Measurements from ENCODE around the gene CHD2. TPM values are rescaled to one million over a fixed set of nuclear protein-coding genes. Genes with fewer than 3 reads are reported as not detected.

The CHD2 gene
- total and polyA plus RNA-seq, 10 of the 15 experiments (the other 5 are each of a cell fraction or from before 2014, with no cell fraction given): 38.1 to 94.7 (median 63.3) TPM

DNA sequence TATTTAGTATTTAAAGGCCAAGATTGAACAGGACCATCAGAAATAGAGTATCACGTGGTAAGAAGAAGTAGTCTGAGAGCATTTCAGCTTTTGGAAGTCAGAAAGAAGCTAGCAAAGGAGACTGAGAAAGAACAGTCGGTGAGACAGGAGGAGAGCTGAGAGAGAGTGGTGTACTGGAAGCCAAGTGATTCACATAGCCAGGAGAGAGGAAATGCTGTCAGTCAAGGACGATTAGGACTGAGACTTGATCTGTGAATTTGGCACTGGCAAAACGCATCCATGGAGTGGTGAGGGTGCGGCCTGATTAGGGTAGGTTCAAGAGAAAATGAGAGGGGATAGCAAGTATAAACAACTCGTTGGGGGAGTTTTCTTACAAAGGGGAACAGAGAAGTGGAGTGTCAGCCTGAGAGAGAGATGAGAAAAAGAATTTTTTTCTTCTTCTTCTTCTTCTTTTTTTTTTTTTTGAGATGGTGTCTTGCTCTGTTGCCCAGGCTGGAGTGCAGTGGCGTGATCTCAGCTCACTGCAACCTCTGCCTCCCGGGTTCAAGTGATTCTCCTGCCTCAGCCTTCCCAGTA lies 44.9 kb downstream of the CHD2 start (continued):
- TF ChIP-seq, protein P1, sequence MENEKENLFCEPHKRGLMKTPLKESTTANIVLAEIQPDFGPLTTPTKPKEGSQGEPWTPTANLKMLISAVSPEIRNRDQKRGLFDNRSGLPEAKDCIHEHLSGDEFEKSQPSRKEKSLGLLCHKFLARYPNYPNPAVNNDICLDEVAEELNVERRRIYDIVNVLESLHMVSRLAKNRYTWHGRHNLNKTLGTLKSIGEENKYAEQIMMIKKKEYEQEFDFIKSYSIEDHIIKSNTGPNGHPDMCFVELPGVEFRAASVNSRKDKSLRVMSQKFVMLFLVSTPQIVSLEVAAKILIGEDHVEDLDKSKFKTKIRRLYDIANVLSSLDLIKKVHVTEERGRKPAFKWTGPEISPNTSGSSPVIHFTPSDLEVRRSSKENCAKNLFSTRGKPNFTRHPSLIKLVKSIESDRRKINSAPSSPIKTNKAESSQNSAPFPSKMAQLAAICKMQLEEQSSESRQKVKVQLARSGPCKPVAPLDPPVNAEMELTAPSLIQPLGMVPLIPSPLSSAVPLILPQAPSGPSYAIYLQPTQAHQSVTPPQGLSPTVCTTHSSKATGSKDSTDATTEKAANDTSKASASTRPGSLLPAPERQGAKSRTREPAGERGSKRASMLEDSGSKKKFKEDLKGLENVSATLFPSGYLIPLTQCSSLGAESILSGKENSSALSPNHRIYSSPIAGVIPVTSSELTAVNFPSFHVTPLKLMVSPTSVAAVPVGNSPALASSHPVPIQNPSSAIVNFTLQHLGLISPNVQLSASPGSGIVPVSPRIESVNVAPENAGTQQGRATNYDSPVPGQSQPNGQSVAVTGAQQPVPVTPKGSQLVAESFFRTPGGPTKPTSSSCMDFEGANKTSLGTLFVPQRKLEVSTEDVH (IDR thresholded peaks at IDR 0.05; ENCODE audit: low read depth, partially characterized antibody): no peak

DNA sequence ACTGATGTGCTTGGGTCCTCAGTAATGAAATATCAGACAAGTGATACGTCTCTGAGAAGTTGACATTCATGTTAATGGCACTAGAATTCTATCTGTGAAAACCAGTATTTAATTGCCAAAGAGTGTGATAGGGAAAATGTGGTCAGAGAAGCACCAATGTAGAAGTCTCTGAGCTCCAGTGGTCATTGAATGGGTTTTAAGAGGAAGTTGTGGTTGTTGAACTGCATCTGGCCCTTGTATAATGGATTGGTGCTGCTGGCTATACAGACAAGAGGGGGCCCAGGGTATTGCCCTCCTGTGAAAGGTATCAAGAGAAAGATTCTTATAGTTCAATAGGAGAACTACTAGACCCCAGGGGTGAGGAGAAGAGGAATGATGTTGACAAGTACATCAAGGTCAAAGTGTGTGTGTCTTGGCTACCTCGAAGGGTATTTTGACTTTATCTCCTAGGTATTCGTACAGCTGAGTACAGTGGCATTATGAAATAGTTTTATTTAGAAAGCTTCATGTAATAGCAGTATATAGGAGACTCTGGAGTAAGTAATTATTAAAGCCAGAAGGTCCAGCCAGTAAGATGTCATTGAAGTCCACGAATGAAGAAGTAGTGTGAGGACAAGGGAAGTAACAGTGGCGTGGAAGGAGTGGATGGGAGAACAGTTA lies 47.1 kb downstream of the CHD2 start:
- Histone ChIP-seq H3K9me3 (replicated peaks; ENCODE audit: control insufficient read depth, insufficient read depth, low read length) (peaks cover 32% of the 10 kb centered on the region), H3K79me2 (ENCODE audit: control insufficient read depth, insufficient read depth, low read length) (no peaks in the 10 kb centered on the region), H3K36me3 (ENCODE audit: control insufficient read depth in 2 of 2, insufficient read depth in 2 of 2, low read length in 1 of 2) (peaks cover 16 to 67% of the 10 kb centered on the region in 2 experiments), H3K27ac (ENCODE audit: control insufficient read depth, insufficient read depth) (no peak overlapping the region), H3K4me1 (ENCODE audit: control insufficient read depth, insufficient read depth, low read length) (no peaks in the 10 kb centered on the region), H3K9ac (ENCODE audit: control insufficient read depth, insufficient read depth, low read length) (no peak overlapping the region), H3K27me3 (replicated peaks in 1 of 2; ENCODE audit: control insufficient read depth in 2 of 2, insufficient read depth in 2 of 2, low read length in 1 of 2) (no peaks in the 10 kb centered on the region), H4K20me1 (ENCODE audit: control insufficient read depth, insufficient read depth) (no peaks in the 10 kb centered on the region), H3K4me3 (no peak overlapping the region), H2AFZ (ENCODE audit: control insufficient read depth, low read depth, low read length) (no peak overlapping the region), H3K4me2 (ENCODE audit: control insufficient read depth, insufficient read depth) (no peak overlapping the region)
- ChIA-PET SMC1A (ENCODE audit: uncharacterized antibody, unreplicated experiment) (interaction anchor here (0.9 kb wide), 1 partner anchor 11 kb away, joined by 3 read pairs; no protein-coding TSS in a partner anchor), CTCF (interaction anchor here (0.5 to 1.2 kb wide), 2 partner anchors 54 to 1468 kb away, joined by 3 read pairs; no protein-coding TSS in a partner anchor), RAD21 (ENCODE audit: unreplicated experiment) (no interaction called here), POLR2A (no interaction called here)
- BruUV-seq (replicated peaks): no TSS peak
- no peak for FAIRE-seq
- TF ChIP-seq SREBF2 (IDR thresholded peaks at IDR 0.05; ENCODE audit: low read length): no peak
- no peak for TF ChIP-seq STAT3 (IDR thresholded peaks at IDR 0.05; ENCODE audit: low read depth, low read length)
- TF ChIP-seq ZNF274 (IDR thresholded peaks at IDR 0.05; ENCODE audit: insufficient read depth, insufficient read length): no peak
- TF ChIP-seq, protein P2, sequence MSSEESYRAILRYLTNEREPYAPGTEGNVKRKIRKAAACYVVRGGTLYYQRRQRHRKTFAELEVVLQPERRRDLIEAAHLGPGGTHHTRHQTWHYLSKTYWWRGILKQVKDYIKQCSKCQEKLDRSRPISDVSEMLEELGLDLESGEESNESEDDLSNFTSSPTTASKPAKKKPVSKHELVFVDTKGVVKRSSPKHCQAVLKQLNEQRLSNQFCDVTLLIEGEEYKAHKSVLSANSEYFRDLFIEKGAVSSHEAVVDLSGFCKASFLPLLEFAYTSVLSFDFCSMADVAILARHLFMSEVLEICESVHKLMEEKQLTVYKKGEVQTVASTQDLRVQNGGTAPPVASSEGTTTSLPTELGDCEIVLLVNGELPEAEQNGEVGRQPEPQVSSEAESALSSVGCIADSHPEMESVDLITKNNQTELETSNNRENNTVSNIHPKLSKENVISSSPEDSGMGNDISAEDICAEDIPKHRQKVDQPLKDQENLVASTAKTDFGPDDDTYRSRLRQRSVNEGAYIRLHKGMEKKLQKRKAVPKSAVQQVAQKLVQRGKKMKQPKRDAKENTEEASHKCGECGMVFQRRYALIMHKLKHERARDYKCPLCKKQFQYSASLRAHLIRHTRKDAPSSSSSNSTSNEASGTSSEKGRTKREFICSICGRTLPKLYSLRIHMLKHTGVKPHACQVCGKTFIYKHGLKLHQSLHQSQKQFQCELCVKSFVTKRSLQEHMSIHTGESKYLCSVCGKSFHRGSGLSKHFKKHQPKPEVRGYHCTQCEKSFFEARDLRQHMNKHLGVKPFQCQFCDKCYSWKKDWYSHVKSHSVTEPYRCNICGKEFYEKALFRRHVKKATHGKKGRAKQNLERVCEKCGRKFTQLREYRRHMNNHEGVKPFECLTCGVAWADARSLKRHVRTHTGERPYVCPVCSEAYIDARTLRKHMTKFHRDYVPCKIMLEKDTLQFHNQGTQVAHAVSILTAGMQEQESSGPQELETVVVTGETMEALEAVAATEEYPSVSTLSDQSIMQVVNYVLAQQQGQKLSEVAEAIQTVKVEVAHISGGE (CRISPR knock-in tag; IDR thresholded peaks at IDR 0.05): no peak
- no peak for TF ChIP-seq SP1 (IDR thresholded peaks at IDR 0.05; ENCODE audit: low read depth, low read length)
- no peak for TF ChIP-seq STAT1 (conservative IDR thresholded peaks at IDR 0.05)
- ATAC-seq: no peak
- no peak for DNase-seq (ENCODE audit: low read depth, low spot score)
- in situ Hi-C loops (cut with MboI) (no loop called here), intact Hi-C loops (cut with micrococcal nuclease; ENCODE audit: unreplicated experiment) (no loop called here)
- 99% methylated on average over 5 of the region's 5 CpGs for WGBS (ENCODE audit: insufficient coverage, insufficient replicate concordance, low lambda C conversion rate, missing lambda C conversion rate)

All from GM12878 (cell line).